Measurements from ENCODE around the gene ALOX15.
"Not testable (repeated sequence)": the region's sequence is repeated elsewhere in the genome, so short reads cannot be mapped to it uniquely, and the experiment has no call there.

DNA sequence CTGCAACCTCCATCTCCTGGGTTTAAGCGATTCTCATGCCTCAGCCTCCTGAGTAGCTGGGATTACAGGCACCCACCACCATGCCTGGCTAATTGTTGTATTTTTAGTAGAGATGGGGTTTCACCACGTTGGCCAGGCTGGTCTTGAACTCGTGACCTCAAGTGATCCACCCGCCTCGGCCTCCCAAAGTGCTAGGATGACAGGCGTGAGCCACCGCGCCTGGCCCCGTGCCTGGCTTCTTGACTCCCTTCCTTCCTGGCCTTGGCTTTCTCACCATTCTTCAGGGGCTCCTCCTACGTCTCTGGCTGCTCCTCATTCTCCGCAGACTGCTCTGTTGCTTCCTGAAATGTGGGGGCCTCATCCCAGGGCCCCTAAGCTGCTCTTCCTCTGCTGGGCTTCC, 51.4 kb downstream of the ALOX15 start:
- TF ChIP-seq RFX5 (IDR thresholded peaks at IDR 0.05; ENCODE audit: low read depth, low read length); EHMT2 (IDR thresholded peaks at IDR 0.05); NR3C1 (CRISPR knock-in tag; IDR thresholded peaks at IDR 0.05); POLR2AphosphoS5 (IDR thresholded peaks at IDR 0.05; ENCODE audit: control insufficient read depth, insufficient read depth, low read depth, low read length): not testable (repeated sequence)
- TF ChIP-seq, protein P1, sequence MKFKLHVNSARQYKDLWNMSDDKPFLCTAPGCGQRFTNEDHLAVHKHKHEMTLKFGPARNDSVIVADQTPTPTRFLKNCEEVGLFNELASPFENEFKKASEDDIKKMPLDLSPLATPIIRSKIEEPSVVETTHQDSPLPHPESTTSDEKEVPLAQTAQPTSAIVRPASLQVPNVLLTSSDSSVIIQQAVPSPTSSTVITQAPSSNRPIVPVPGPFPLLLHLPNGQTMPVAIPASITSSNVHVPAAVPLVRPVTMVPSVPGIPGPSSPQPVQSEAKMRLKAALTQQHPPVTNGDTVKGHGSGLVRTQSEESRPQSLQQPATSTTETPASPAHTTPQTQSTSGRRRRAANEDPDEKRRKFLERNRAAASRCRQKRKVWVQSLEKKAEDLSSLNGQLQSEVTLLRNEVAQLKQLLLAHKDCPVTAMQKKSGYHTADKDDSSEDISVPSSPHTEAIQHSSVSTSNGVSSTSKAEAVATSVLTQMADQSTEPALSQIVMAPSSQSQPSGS (CRISPR knock-in tag; IDR thresholded peaks at IDR 0.05): not testable (repeated sequence)

Data from K562 (cell line).